ENCODE results near the gene OBSCN.

Gene OBSCN

GRCh38 chr1:228321895-228322294 lies 114.1 kb downstream of the OBSCN start:
- DNase-seq: no peak

GRCh38 chr1:228323401-228323800 lies 115.6 kb downstream of the OBSCN start:
- no peak for DNase-seq

GRCh38 chr1:228325267-228325666 lies 117.4 kb downstream of the OBSCN start:
- DNase-seq: no peak

GRCh38 chr1:228329887-228330286 lies 122.0 kb downstream of the OBSCN start:
- no peak for DNase-seq

GRCh38 chr1:228332797-228333738 lies 125.2 kb downstream of the OBSCN start:
- DNase-seq: no peak

GRCh38 chr1:228333739-228334115 lies 125.9 kb downstream of the OBSCN start:
- no peak for DNase-seq

- DNase-seq: no peak
Observed at GRCh38 chr1:228334226-228334935, 126.5 kb downstream of the OBSCN start.

GRCh38 chr1:228334954-228335353 lies 127.1 kb downstream of the OBSCN start:
- DNase-seq: no peak

- no peak for DNase-seq
Observed at GRCh38 chr1:228335406-228336307, 127.8 kb downstream of the OBSCN start.

- no peak for DNase-seq
Observed at GRCh38 chr1:228336308-228337030, 128.6 kb downstream of the OBSCN start.

- no peak for DNase-seq
Observed at GRCh38 chr1:228337031-228337564, 129.3 kb downstream of the OBSCN start.

- DNase-seq: no peak
Observed at GRCh38 chr1:228337711-228338520, 130.1 kb downstream of the OBSCN start.

GRCh38 chr1:228338521-228339051 lies 130.7 kb downstream of the OBSCN start:
- no peak for DNase-seq

GRCh38 chr1:228339059-228339704 lies 131.3 kb downstream of the OBSCN start:
- DNase-seq: no peak

GRCh38 chr1:228339766-228340685 lies 132.2 kb downstream of the OBSCN start:
- DNase-seq: no peak

- no peak for DNase-seq
Observed at GRCh38 chr1:228340686-228341449, 133.0 kb downstream of the OBSCN start.

- no peak for DNase-seq
Observed at GRCh38 chr1:228341450-228341813, 133.6 kb downstream of the OBSCN start.

Data from fibroblast of skin of scalp (primary cell).